H1 (cell line): ENCODE measurements around the gene EDC3. TPM values are rescaled to one million over a fixed set of nuclear protein-coding genes. Genes with fewer than 3 reads are reported as not detected.

ENCODE experiments used
- CTCF ChIA-PET: fragments of 300-600 bp; sonication (Branson Sonifier 250); formaldehyde crosslinking; loops from one replicate; lab custom pipeline; 2021; ENCODE audit not compliant: partially characterized antibody; lab: Charles Lee
- POLR2A ChIA-PET: fragments of 300-600 bp; sonication (Branson Sonifier 250); formaldehyde crosslinking; loops from one replicate; lab custom pipeline; 2021; ENCODE audit warnings: inconsistent platforms; ENCODE audit not compliant: partially characterized antibody; lab: Charles Lee
- DNase-seq, 2 experiments: peaks; one replicate each; pipeline versions ENCODE4 v3.0.0 to v3.0.0-alpha.2; 2010 to 2022; ENCODE audit warnings: low spot score in 2 of 2, low read depth in 1 of 2, mixed read lengths in 1 of 2
- FAIRE-seq: peaks from 2 replicates; lab custom pipeline; 2011; peaks lifted over from hg19 to GRCh38; lab: Jason Lieb, UNC
- H2AFZ ChIP-seq: 2 replicates; pipeline ENCODE4 v1.8.1; 2012; ENCODE audit warnings: low read length, inconsistent platforms
- H2AK5ac ChIP-seq: 2 replicates; pipeline ENCODE4 v1.6.1; 2013; ENCODE audit warnings: low read depth, low read length
- H2BK120ac ChIP-seq: replicated peaks from 2 replicates; pipeline ENCODE3; 2013; ENCODE audit warnings: low read depth, low read length, inconsistent platforms
- H2BK12ac ChIP-seq: 2 replicates; pipeline ENCODE4 v1.6.1; 2013; ENCODE audit warnings: low read depth, low read length
- H2BK15ac ChIP-seq: 2 replicates; pipeline ENCODE4 v1.6.1; 2013; ENCODE audit warnings: low read length
- H2BK20ac ChIP-seq: 2 replicates; pipeline ENCODE4 v1.6.1; 2013; ENCODE audit warnings: low read length
- H2BK5ac ChIP-seq: 2 replicates; pipeline ENCODE4 v1.6.1; 2013; ENCODE audit warnings: low read depth, low read length
- H3K14ac ChIP-seq: 2 replicates; pipeline ENCODE4 v1.6.1; 2013; ENCODE audit warnings: inconsistent platforms; ENCODE audit not compliant: insufficient read length
- H3K18ac ChIP-seq: 2 replicates; pipeline ENCODE4 v1.6.1; 2013; ENCODE audit warnings: low read length; ENCODE audit errors: extremely low read depth
- H3K23ac ChIP-seq: 2 replicates; pipeline ENCODE4 v1.6.1; 2013; ENCODE audit warnings: inconsistent platforms; ENCODE audit not compliant: insufficient read length
- H3K23me2 ChIP-seq: 2 replicates; pipeline ENCODE4 v1.6.1; 2013; ENCODE audit warnings: low read depth, low read length
- H3K27ac ChIP-seq: 2 replicates; pipeline ENCODE4 v1.6.1; 2011; ENCODE audit warnings: low read depth, low read length, inconsistent platforms
- H3K27me3 ChIP-seq, 4 experiments: replicated peaks in 1 of 4; 1 replicate in 1 of 4; 2 replicates in 3 of 4; pipeline versions ENCODE4 v1.6.1 to v1.8.1; 2011 to 2013; ENCODE audit warnings: low read length in 3 of 4, mild to moderate bottlenecking in 3 of 4, inconsistent platforms in 2 of 4, mixed read lengths in 2 of 4, moderate library complexity in 1 of 4; ENCODE audit not compliant: control insufficient read depth in 3 of 4, insufficient read depth in 3 of 4; ENCODE audit errors: extremely low read depth in 1 of 4
- H3K36me3 ChIP-seq, 4 experiments: 2 replicates each; pipeline versions ENCODE4 v1.6.1 to v1.8.1; 2011 to 2013; ENCODE audit warnings: mild to moderate bottlenecking in 4 of 4, low read length in 3 of 4, moderate library complexity in 2 of 4, control low read depth in 1 of 4, inconsistent platforms in 1 of 4; ENCODE audit not compliant: insufficient read depth in 4 of 4, control insufficient read depth in 2 of 4
- H3K4ac ChIP-seq: replicated peaks from 2 replicates; pipeline ENCODE3; 2013; ENCODE audit warnings: low read length, low read depth, mixed read lengths, inconsistent platforms; ENCODE audit not compliant: insufficient read length
- H3K4me1 ChIP-seq, 4 experiments: replicated peaks in 1 of 4; 1 replicate in 1 of 4; 2 replicates in 3 of 4; pipeline versions ENCODE4 v1.6.1 to v1.8.1; 2011 to 2013; ENCODE audit warnings: low read length in 3 of 4, inconsistent platforms in 2 of 4, mixed read lengths in 1 of 4; ENCODE audit not compliant: insufficient read depth in 4 of 4, control insufficient read depth in 3 of 4
- H3K4me2 ChIP-seq, 2 experiments: 2 replicates each; pipeline versions ENCODE4 v1.6.1 to v1.8.1; 2011 to 2013; ENCODE audit warnings: low read depth in 2 of 2, low read length in 2 of 2, control low read depth in 1 of 2, inconsistent platforms in 1 of 2, mild to moderate bottlenecking in 1 of 2; ENCODE audit not compliant: insufficient read depth in 1 of 2
- H3K4me3 ChIP-seq, 4 experiments: fragments of 200-600, 300-600 bp in 1 of 4; sonication (generic), shearing (Covaris generic), sonication (Bioruptor Twin) in 1 of 4; 2 replicates each; pipeline versions ENCODE4 v1.5.1 to v1.8.1; 2011 to 2016; ENCODE audit warnings: low read length in 4 of 4, low read depth in 3 of 4, control low read depth in 2 of 4, inconsistent platforms in 2 of 4, mild to moderate bottlenecking in 2 of 4, mixed read lengths in 1 of 4, moderate library complexity in 1 of 4; ENCODE audit not compliant: insufficient read depth in 2 of 4; ENCODE audit errors: extremely low read depth in 1 of 4
- H3K56ac ChIP-seq: replicated peaks from 2 replicates; pipeline ENCODE3; 2013; ENCODE audit warnings: low read depth, mild to moderate bottlenecking, mixed read lengths, low read length, inconsistent platforms; ENCODE audit not compliant: insufficient read length
- H3K79me1 ChIP-seq: 2 replicates; pipeline ENCODE4 v1.6.1; 2013; ENCODE audit warnings: low read depth, low read length, control low read depth
- H3K79me2 ChIP-seq, 2 experiments: 2 replicates each; pipeline versions ENCODE4 v1.6.1 to v1.8.1; 2012 to 2013; ENCODE audit warnings: low read length in 2 of 2, mild to moderate bottlenecking in 2 of 2, inconsistent platforms in 1 of 2; ENCODE audit not compliant: insufficient read depth in 2 of 2, control insufficient read depth in 1 of 2
- H3K9ac ChIP-seq, 4 experiments: replicated peaks in 1 of 4; 1 replicate in 1 of 4; 2 replicates in 3 of 4; pipeline versions ENCODE4 v1.6.1 to v1.8.1; 2011 to 2013; ENCODE audit warnings: low read depth in 3 of 4, low read length in 3 of 4, control low read depth in 2 of 4, mild to moderate bottlenecking in 2 of 4, moderate library complexity in 2 of 4, inconsistent platforms in 1 of 4; ENCODE audit errors: extremely low read depth in 1 of 4
- H3K9me3 ChIP-seq, 2 experiments: 2 replicates each; pipeline versions ENCODE4 v1.6.1 to v1.8.1; 2012 to 2013; ENCODE audit warnings: mild to moderate bottlenecking in 2 of 2, moderate library complexity in 2 of 2, control low read depth in 1 of 2, inconsistent platforms in 1 of 2, low read depth in 1 of 2, low read length in 1 of 2, mixed read lengths in 1 of 2; ENCODE audit not compliant: insufficient read depth in 2 of 2
- H4K20me1 ChIP-seq, 2 experiments: replicated peaks in 1 of 2; 2 replicates each; pipeline versions ENCODE3 to v1.8.1; 2011 to 2013; ENCODE audit warnings: inconsistent platforms in 2 of 2, low read length in 2 of 2, mild to moderate bottlenecking in 1 of 2; ENCODE audit not compliant: insufficient read depth in 2 of 2, control insufficient read depth in 1 of 2
- H4K5ac ChIP-seq: 2 replicates; pipeline ENCODE4 v1.6.1; 2013; ENCODE audit warnings: low read length, low read depth, mixed read lengths, inconsistent platforms; ENCODE audit not compliant: insufficient read length
- H4K8ac ChIP-seq: 2 replicates; pipeline ENCODE4 v1.8.0; 2013; ENCODE audit warnings: mild to moderate bottlenecking, moderate library complexity, low read length, inconsistent platforms; ENCODE audit not compliant: insufficient read depth; ENCODE audit errors: extremely low read depth
- H4K91ac ChIP-seq: replicated peaks from 2 replicates; pipeline ENCODE3; 2013; ENCODE audit warnings: low read length, mixed read lengths, inconsistent platforms; ENCODE audit not compliant: insufficient read length
- CHD2 ChIP-seq: IDR thresholded peaks from 2 replicates; pipeline ENCODE4 v1.6.1; 2012; ENCODE audit warnings: low read length, improper control_type of control experiment
- E2F6 ChIP-seq: IDR thresholded peaks from 2 replicates; pipeline ENCODE4 v1.6.1; 2012; ENCODE audit warnings: inconsistent platforms
- JUND ChIP-seq: IDR thresholded peaks from 2 replicates; pipeline ENCODE4 v1.6.1; 2011; ENCODE audit warnings: mild to moderate bottlenecking, improper control_type of control experiment, low read length
- KDM4A ChIP-seq: IDR thresholded peaks from one replicate; pipeline ENCODE4 v1.7.1; 2012; ENCODE audit warnings: low read depth, mild to moderate bottlenecking, moderate library complexity, low read length, inconsistent platforms; ENCODE audit not compliant: severe bottlenecking
- RBBP5 ChIP-seq: IDR thresholded peaks from 2 replicates; pipeline ENCODE4 v1.7.1; 2012; ENCODE audit warnings: low read depth, mild to moderate bottlenecking, inconsistent platforms, low read length, moderate library complexity, borderline replicate concordance
- RXRA ChIP-seq: IDR thresholded peaks from 2 replicates; pipeline ENCODE4 v1.6.1; 2011; ENCODE audit warnings: low read depth, mild to moderate bottlenecking, low read length, moderate library complexity; ENCODE audit not compliant: insufficient read depth
- SIX5 ChIP-seq: IDR thresholded peaks from 2 replicates; pipeline ENCODE4 v1.6.1; 2011; ENCODE audit warnings: mild to moderate bottlenecking, low read depth, low read length
- TCF12 ChIP-seq: IDR thresholded peaks from 2 replicates; pipeline ENCODE4 v1.6.1; 2011; ENCODE audit warnings: low read depth, mild to moderate bottlenecking, low read length
- TEAD4 ChIP-seq: IDR thresholded peaks from 2 replicates; pipeline ENCODE4 v1.6.1; 2012; ENCODE audit warnings: low read depth, low read length, inconsistent platforms, mixed read lengths
- USF2 ChIP-seq: IDR thresholded peaks from 2 replicates; pipeline ENCODE4 v1.6.1; 2011; ENCODE audit warnings: low read length, improper control_type of control experiment
- WGBS, 2 experiments: shearing (Covaris generic) in 1 of 2; methylation state at CpG; one replicate each; pipeline versions ENCODE4 v1.1.6 to v1.1.7; 2013 to 2015; ENCODE audit warnings: low lambda C conversion rate in 2 of 2, mixed read lengths in 2 of 2, inconsistent platforms in 1 of 2, low coverage in 1 of 2, missing lambda C conversion rate in 1 of 2; ENCODE audit not compliant: insufficient replicate concordance in 2 of 2, insufficient coverage in 1 of 2, insufficient read length in 1 of 2; ENCODE audit errors: extremely low coverage in 1 of 2, missing lambda C conversion rate in 1 of 2; 5-methylcytosine and 5-hydroxymethylcytosine counted together
- polyA plus RNA-seq, 7 experiments: library from polyadenylated mRNA; depleted of rRNA in 3 of 7; stranded (reverse) in 5 of 7; unstranded in 2 of 7; fragments of >200 nt in 5 of 7; fragments of 200-250 nt in 2 of 7; gene quantifications; 1 replicate in 5 of 7; 2 replicates in 1 of 7; 4 replicates in 1 of 7; pipeline versions ENCODE4 v1.2.1 to v1.2.3, GENCODE V29; 2011 to 2013; ENCODE audit warnings: missing spikeins in 2 of 7, mixed read lengths in 2 of 7
- total RNA-seq: library from RNA; stranded (reverse); fragmentation: NEBNext Ultra II Directional; extraction: Animal tissue kit (Norgen Biotek cat#: 25700); gene quantifications from 2 replicates; pipeline ENCODE4 v1.2.1, GENCODE V29; 2021
- TF ChIP-seq, protein P1 (sequence below): IDR thresholded peaks from 2 replicates; pipeline ENCODE4 v1.6.1; 2012; ENCODE audit warnings: inconsistent platforms
- TF ChIP-seq, protein P2 (sequence below): IDR thresholded peaks from 2 replicates; pipeline ENCODE4 v1.6.1; 2011; ENCODE audit warnings: low read depth, mild to moderate bottlenecking, low read length; ENCODE audit not compliant: insufficient read depth

Gene EDC3
- total and polyA plus RNA-seq, 2 of the 8 experiments (the other 6 are each of a cell fraction or from before 2014, with no cell fraction given) = 45.0 to 50.8 TPM

- Histone ChIP-seq H3K9ac (no peak overlapping the region), H4K91ac (no peak overlapping the region), H3K4me2 (no peak overlapping the region), H2AFZ (no peak overlapping the region), H2AK5ac (no peak overlapping the region), H4K5ac (no peak overlapping the region), H2BK5ac (no peak overlapping the region), H3K79me1 (no peaks in the 10 kb centered on the region), H3K36me3 (no peaks in the 10 kb centered on the region), H2BK120ac (no peak overlapping the region), H3K23me2 (no peaks in the 10 kb centered on the region), H3K18ac (no peak overlapping the region), H3K79me2 (no peaks in the 10 kb centered on the region), H3K27ac (no peak overlapping the region), H3K27me3 (peaks cover under 1 to 2% (median 2%) of the 10 kb centered on the region in 4 experiments; a peak in 6 of 7 replicates), H3K4me1 (no peaks in the 10 kb centered on the region), H3K23ac (no peak overlapping the region), H3K4me3 (no peak overlapping the region), H3K14ac (no peak overlapping the region), H2BK20ac (no peak overlapping the region), H3K9me3 (no peaks in the 10 kb centered on the region; a peak in 1 of 4 replicates), H2BK15ac (no peak overlapping the region), H3K4ac (no peak overlapping the region), H4K20me1 (no peaks in the 10 kb centered on the region), H3K56ac (no peak overlapping the region), H4K8ac (no peak overlapping the region), H2BK12ac (no peak overlapping the region)
- DNase-seq (no peak), FAIRE-seq (no peak)
- 82% methylated on average over 5 of the region's 5 CpGs; no CpG with 5 or more reads in 1 of the 2 experiments for WGBS, 2 experiments
- ChIA-PET CTCF (interaction anchor here (0.7 to 1.2 kb wide), 5 partner anchors 18 to 38 kb away, joined by 3 to 5 read pairs (median 4); no protein-coding TSS in a partner anchor), POLR2A (interaction anchor here (0.9 kb wide), 1 partner anchor 28 kb away, joined by 5 read pairs; no protein-coding TSS in a partner anchor)
- TF ChIP-seq, protein P1, sequence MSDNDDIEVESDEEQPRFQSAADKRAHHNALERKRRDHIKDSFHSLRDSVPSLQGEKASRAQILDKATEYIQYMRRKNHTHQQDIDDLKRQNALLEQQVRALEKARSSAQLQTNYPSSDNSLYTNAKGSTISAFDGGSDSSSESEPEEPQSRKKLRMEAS = no peak
- TF ChIP-seq CHD2 = no peak
- TF ChIP-seq RXRA = no peak
- TF ChIP-seq, protein P2, sequence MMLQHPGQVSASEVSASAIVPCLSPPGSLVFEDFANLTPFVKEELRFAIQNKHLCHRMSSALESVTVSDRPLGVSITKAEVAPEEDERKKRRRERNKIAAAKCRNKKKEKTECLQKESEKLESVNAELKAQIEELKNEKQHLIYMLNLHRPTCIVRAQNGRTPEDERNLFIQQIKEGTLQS = no peak
- no peak for TF ChIP-seq KDM4A
- TF ChIP-seq TEAD4 = no peak
- TF ChIP-seq SIX5 = no peak
- no peak for TF ChIP-seq JUND
- TF ChIP-seq USF2 = no peak
- TF ChIP-seq TCF12 = no peak
- no peak for TF ChIP-seq RBBP5
- no peak for TF ChIP-seq E2F6
Measured at GRCh38 chr15:74732846-74733245, 37.0 kb upstream of the EDC3 start.
